IMR-90 (cell line): ENCODE data around the gene KIF9. TPM values are rescaled to one million over a fixed set of nuclear protein-coding genes. Genes with fewer than 3 reads are reported as not detected.

Experiments
- ATAC-seq: fragments of 200-7000 bp; cut with Tn5 transposase; 2 replicates; pipeline ENCODE4 v1.9.1; 2020; ENCODE audit warnings: low read depth, mild to moderate bottlenecking, moderate library complexity
- BruUV-seq: library from RNA; stranded (reverse); fragments of 400-500 nt; replicated peaks from 2 replicates; lab custom pipeline; 2021; lab: Mats Ljungman, UMichigan
- CTCF ChIA-PET: fragments of 300-600 bp; formaldehyde crosslinking; extraction: SDS; loops from one replicate; lab custom pipeline; 2021; ENCODE audit warnings: antibody characterized with exemption; lab: Yijun Ruan, JAX
- POLR2A ChIA-PET: fragments of 300-600 bp; sonication (Branson Sonifier 250); formaldehyde crosslinking; loops from one replicate; lab custom pipeline; 2022; ENCODE audit warnings: antibody characterized with exemption; ENCODE audit not compliant: unreplicated experiment; lab: Charles Lee
- DNase-seq: peaks from one replicate; pipeline ENCODE4 v3.0.0; 2013
- H2AFZ ChIP-seq: replicated peaks from 2 replicates; pipeline ENCODE3; 2013; ENCODE audit warnings: low read length, mild to moderate bottlenecking; ENCODE audit not compliant: poor library complexity
- H2AK5ac ChIP-seq: 2 replicates; pipeline ENCODE4 v1.6.1; 2013; ENCODE audit warnings: low read depth, low read length, inconsistent platforms
- H2AK9ac ChIP-seq: replicated peaks from 2 replicates; pipeline ENCODE3; 2013; ENCODE audit warnings: mild to moderate bottlenecking, low read depth, low read length, moderate library complexity; ENCODE audit not compliant: poor library complexity
- H2BK120ac ChIP-seq: 2 replicates; pipeline ENCODE4 v1.6.1; 2013; ENCODE audit warnings: low read depth, low read length, inconsistent platforms
- H2BK15ac ChIP-seq: 3 replicates; pipeline ENCODE4 v1.6.1; 2013; ENCODE audit warnings: low read depth, low read length, inconsistent platforms
- H2BK20ac ChIP-seq: 2 replicates; pipeline ENCODE4 v1.6.1; 2013; ENCODE audit warnings: low read depth, mild to moderate bottlenecking, inconsistent platforms, low read length, moderate library complexity
- H2BK5ac ChIP-seq: 2 replicates; pipeline ENCODE4 v1.6.1; 2013; ENCODE audit warnings: mild to moderate bottlenecking, low read depth, low read length, inconsistent platforms; ENCODE audit not compliant: poor library complexity, severe bottlenecking
- H3K14ac ChIP-seq: replicated peaks from 2 replicates; pipeline ENCODE4 v1.6.1; 2013; ENCODE audit warnings: low read depth, low read length, inconsistent platforms
- H3K18ac ChIP-seq: 2 replicates; pipeline ENCODE4 v1.6.1; 2013; ENCODE audit warnings: low read depth, low read length, control low read depth
- H3K23ac ChIP-seq: 2 replicates; pipeline ENCODE4 v1.6.1; 2013; ENCODE audit warnings: low read depth, low read length, inconsistent platforms
- H3K27ac ChIP-seq: 2 replicates; pipeline ENCODE4 v1.5.1; 2013; ENCODE audit warnings: mild to moderate bottlenecking, control low read depth, low read length; ENCODE audit not compliant: insufficient read depth
- H3K27me3 ChIP-seq: 2 replicates; pipeline ENCODE4 v1.6.1; 2013; ENCODE audit warnings: low read length; ENCODE audit not compliant: control insufficient read depth, insufficient read depth
- H3K36me3 ChIP-seq: 2 replicates; pipeline ENCODE4 v1.6.1; 2013; ENCODE audit warnings: low read length, mixed read lengths; ENCODE audit not compliant: control insufficient read depth, insufficient read depth
- H3K4ac ChIP-seq: 2 replicates; pipeline ENCODE4 v1.6.1; 2013; ENCODE audit warnings: low read depth, low read length, inconsistent platforms
- H3K4me1 ChIP-seq: 2 replicates; pipeline ENCODE4 v1.6.1; 2013; ENCODE audit warnings: low read length, mixed read lengths; ENCODE audit not compliant: control insufficient read depth, insufficient read depth
- H3K4me2 ChIP-seq: 2 replicates; pipeline ENCODE4 v1.6.1; 2013; ENCODE audit warnings: low read depth, mild to moderate bottlenecking, control low read depth, low read length, moderate library complexity
- H3K4me3 ChIP-seq: 2 replicates; pipeline ENCODE4 v1.5.1; 2013; ENCODE audit warnings: low read depth, mild to moderate bottlenecking, control low read depth, low read length, moderate library complexity; ENCODE audit not compliant: insufficient read depth
- H3K56ac ChIP-seq: 2 replicates; pipeline ENCODE4 v1.6.1; 2013; ENCODE audit warnings: low read length, inconsistent platforms; ENCODE audit not compliant: insufficient read depth; ENCODE audit errors: extremely low read depth
- H3K79me1 ChIP-seq, 2 experiments: 2 replicates each; pipeline ENCODE4 v1.6.1; 2013; ENCODE audit warnings: low read length in 2 of 2, inconsistent platforms in 1 of 2, low read depth in 1 of 2
- H3K9ac ChIP-seq: 2 replicates; pipeline ENCODE4 v1.6.1; 2013; ENCODE audit warnings: low read depth, low read length, control low read depth
- H3K9me1 ChIP-seq: 2 replicates; pipeline ENCODE4 v1.6.1; 2013; ENCODE audit warnings: low read length, inconsistent platforms; ENCODE audit not compliant: insufficient read depth
- H3K9me3 ChIP-seq: 2 replicates; pipeline ENCODE4 v1.6.1; 2013; ENCODE audit warnings: low read length; ENCODE audit not compliant: control insufficient read depth, insufficient read depth
- H4K20me1 ChIP-seq: 2 replicates; pipeline ENCODE4 v1.6.1; 2013; ENCODE audit warnings: low read length, inconsistent platforms; ENCODE audit not compliant: insufficient read depth
- H4K5ac ChIP-seq: 2 replicates; pipeline ENCODE4 v1.6.1; 2013; ENCODE audit warnings: mild to moderate bottlenecking, low read depth, low read length, control low read depth
- H4K8ac ChIP-seq, 2 experiments: 2 replicates each; pipeline ENCODE4 v1.6.1; 2013; ENCODE audit warnings: low read depth in 2 of 2, low read length in 2 of 2, control low read depth in 1 of 2, inconsistent platforms in 1 of 2
- H4K91ac ChIP-seq: 2 replicates; pipeline ENCODE4 v1.6.1; 2013; ENCODE audit warnings: low read depth, low read length, inconsistent platforms; ENCODE audit not compliant: insufficient read depth
- BHLHE40 ChIP-seq: fragments of 150-350 bp; IDR thresholded peaks from 2 replicates; pipeline ENCODE4 v1.6.1; 2016; ENCODE audit warnings: mild to moderate bottlenecking, low read depth, low read length
- CEBPB ChIP-seq: IDR thresholded peaks from 2 replicates; pipeline ENCODE4 v1.6.1; 2012; ENCODE audit warnings: low read depth, low read length, improper control_type of control experiment
- FOS ChIP-seq: fragments of 150-350 bp; IDR thresholded peaks from 2 replicates; pipeline ENCODE4 v1.6.1; 2016; ENCODE audit warnings: low read depth, low read length
- POLR2A ChIP-seq: IDR thresholded peaks from 2 replicates; pipeline ENCODE4 v1.6.1; 2012; ENCODE audit warnings: mild to moderate bottlenecking, low read depth, low read length
- RCOR1 ChIP-seq: IDR thresholded peaks from 2 replicates; pipeline ENCODE4 v1.6.1; 2012; ENCODE audit warnings: mild to moderate bottlenecking, low read length, improper control_type of control experiment; ENCODE audit not compliant: insufficient replicate concordance
- RFX5 ChIP-seq: IDR thresholded peaks from 2 replicates; pipeline ENCODE4 v1.8.0; 2012; ENCODE audit warnings: low read depth, mild to moderate bottlenecking, low read length, moderate library complexity
- SMC3 ChIP-seq: fragments of 150-350 bp; IDR thresholded peaks from 2 replicates; pipeline ENCODE4 v1.6.1; 2016; ENCODE audit warnings: low read depth, mild to moderate bottlenecking, antibody characterized with exemption, low read length, moderate library complexity
- WGBS, 2 experiments: methylation state at CpG; one replicate each; pipeline versions ENCODE4 v1.1.5 to v1.1.7; 2013; ENCODE audit warnings: missing lambda C conversion rate in 2 of 2; ENCODE audit not compliant: insufficient read length in 1 of 2; ENCODE audit errors: extremely low coverage in 2 of 2; 5-methylcytosine and 5-hydroxymethylcytosine counted together
- dilution Hi-C: fragments of 300-500 bp; cut with HindIII; formaldehyde crosslinking; loops from one replicate; pipeline ENCODE4 v1.14.3; 2018; ENCODE audit warnings: low sequenced_read_pairs; ENCODE audit not compliant: unreplicated experiment
- in situ Hi-C: fragments of 300-500 bp; cut with MboI; formaldehyde crosslinking; loops from 3 replicates; pipeline ENCODE4 v1.14.3; 2019; ENCODE audit warnings: low sequenced_read_pairs, inconsistent platforms, mixed read lengths
- intact Hi-C: fragments of 100-400 bp; cut with micrococcal nuclease; formaldehyde crosslinking; loops from 2 replicates; pipeline ENCODE4 v1.10.0; 2022
- polyA plus RNA-seq, 3 experiments: library from polyadenylated mRNA; depleted of rRNA; stranded (reverse); fragments of >200 nt; gene quantifications; 2 replicates each; pipeline ENCODE4 v1.2.3, GENCODE V29; 2012; ENCODE audit warnings: low replicate concordance in 1 of 3
- total RNA-seq: library from RNA; depleted of rRNA; stranded (reverse); fragments of >200 nt; gene quantifications from 2 replicates; pipeline ENCODE4 v1.2.3, GENCODE V29; 2012
- TF ChIP-seq, protein P1 (sequence below): fragments of 150-350 bp; IDR thresholded peaks from 2 replicates; pipeline ENCODE4 v1.6.1; 2016; ENCODE audit warnings: low read depth, mild to moderate bottlenecking, low read length, moderate library complexity, borderline replicate concordance

KIF9 gene
- total and polyA plus RNA-seq, 2 of the 4 experiments (the other 2 are of a cell fraction) = 1.8 to 5.0 TPM

DNA sequence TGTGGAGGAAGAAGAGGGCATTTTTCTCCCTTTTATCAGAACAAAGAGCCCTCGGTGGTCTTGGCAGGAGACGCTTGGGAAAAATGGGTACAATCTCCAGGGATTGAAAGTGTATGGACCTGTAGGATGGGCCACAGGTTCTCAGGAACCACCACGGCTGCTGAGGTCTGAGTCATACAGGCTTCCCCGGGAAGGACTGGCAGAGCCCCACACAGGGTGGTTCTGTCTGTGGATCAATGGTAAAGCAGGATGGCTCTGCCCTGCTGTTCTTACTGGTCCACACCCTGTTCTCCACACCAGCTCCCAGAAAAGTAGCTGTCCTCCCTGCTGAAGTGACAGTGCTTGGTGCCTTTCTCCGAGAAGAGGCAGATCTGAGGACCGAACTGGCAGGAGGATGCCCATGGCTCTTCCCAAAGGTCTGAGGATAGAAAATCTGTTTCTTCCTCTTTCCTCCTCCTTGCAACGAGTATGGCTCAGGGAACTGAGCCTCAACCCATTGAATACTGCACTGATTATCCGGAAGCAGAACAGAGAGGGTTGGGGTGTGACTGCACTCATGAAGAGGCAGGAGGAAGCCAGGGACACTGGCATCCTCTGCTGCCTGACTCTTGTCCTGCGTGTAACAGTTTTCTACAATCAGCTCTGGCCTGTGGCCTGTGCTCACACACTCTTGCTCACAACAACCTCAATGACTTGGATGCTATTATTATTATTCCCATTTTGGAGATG, 39.0 kb downstream of the KIF9 start:
- ChIA-PET CTCF (no interaction called here), POLR2A (no interaction called here)
- Histone ChIP-seq H3K4me2 (no peak overlapping the region), H3K79me1 (no peaks in the 10 kb centered on the region), H3K4me1 (no peaks in the 10 kb centered on the region), H3K18ac (no peak overlapping the region), H2BK15ac (no peak overlapping the region), H4K5ac (no peak overlapping the region), H2BK5ac (no peak overlapping the region), H3K4me3 (no peak overlapping the region), H3K27me3 (no peaks in the 10 kb centered on the region), H3K9me1 (no peaks in the 10 kb centered on the region), H2BK20ac (no peak overlapping the region), H4K91ac (no peak overlapping the region), H3K14ac (no peak overlapping the region), H2AK5ac (no peak overlapping the region), H4K8ac (no peak overlapping the region), H3K9me3 (no peaks in the 10 kb centered on the region), H2AK9ac (no peak overlapping the region), H3K9ac (no peak overlapping the region), H3K27ac (no peak overlapping the region), H2AFZ (no peak overlapping the region), H3K4ac (no peak overlapping the region), H3K23ac (no peak overlapping the region), H3K56ac (no peak overlapping the region), H4K20me1 (no peaks in the 10 kb centered on the region), H3K36me3 (no peaks in the 10 kb centered on the region; the same call in 1 of the 2 replicates), H2BK120ac (no peak overlapping the region)
- WGBS, 2 experiments = no CpG with 5 or more reads among the region's 9 CpGs
- no peak for TF ChIP-seq CEBPB
- TF ChIP-seq SMC3 = no peak
- TF ChIP-seq POLR2A = no peak
- TF ChIP-seq RFX5 = no peak
- TF ChIP-seq FOS = no peak
- TF ChIP-seq BHLHE40 = no peak
- TF ChIP-seq RCOR1 = no peak
- TF ChIP-seq, protein P1, sequence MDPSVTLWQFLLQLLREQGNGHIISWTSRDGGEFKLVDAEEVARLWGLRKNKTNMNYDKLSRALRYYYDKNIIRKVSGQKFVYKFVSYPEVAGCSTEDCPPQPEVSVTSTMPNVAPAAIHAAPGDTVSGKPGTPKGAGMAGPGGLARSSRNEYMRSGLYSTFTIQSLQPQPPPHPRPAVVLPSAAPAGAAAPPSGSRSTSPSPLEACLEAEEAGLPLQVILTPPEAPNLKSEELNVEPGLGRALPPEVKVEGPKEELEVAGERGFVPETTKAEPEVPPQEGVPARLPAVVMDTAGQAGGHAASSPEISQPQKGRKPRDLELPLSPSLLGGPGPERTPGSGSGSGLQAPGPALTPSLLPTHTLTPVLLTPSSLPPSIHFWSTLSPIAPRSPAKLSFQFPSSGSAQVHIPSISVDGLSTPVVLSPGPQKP = no peak
- in situ Hi-C loops (no loop called here), intact Hi-C loops (no loop called here), dilution Hi-C loops (no loop called here)
- DNase-seq (no peak), ATAC-seq (no peak)
- no TSS peak for BruUV-seq
